HL-60/S4 treated with phorbol 12-myristate 13-acetate at 8.2 ng/mL for 4 days and 3 days (cell line): ENCODE data around the gene TMEM238.
"Not testable (repeated sequence)": the region's sequence is repeated elsewhere in the genome, so short reads cannot be mapped to it uniquely, and the experiment has no call there.

ENCODE experiments used
- in situ Hi-C: fragments of 300-500 bp; cut with MboI; formaldehyde crosslinking; loops from 2 replicates; pipeline ENCODE4 v1.15.0; 2022; ENCODE audit warnings: low sequenced_read_pairs

TMEM238 gene

DNA sequence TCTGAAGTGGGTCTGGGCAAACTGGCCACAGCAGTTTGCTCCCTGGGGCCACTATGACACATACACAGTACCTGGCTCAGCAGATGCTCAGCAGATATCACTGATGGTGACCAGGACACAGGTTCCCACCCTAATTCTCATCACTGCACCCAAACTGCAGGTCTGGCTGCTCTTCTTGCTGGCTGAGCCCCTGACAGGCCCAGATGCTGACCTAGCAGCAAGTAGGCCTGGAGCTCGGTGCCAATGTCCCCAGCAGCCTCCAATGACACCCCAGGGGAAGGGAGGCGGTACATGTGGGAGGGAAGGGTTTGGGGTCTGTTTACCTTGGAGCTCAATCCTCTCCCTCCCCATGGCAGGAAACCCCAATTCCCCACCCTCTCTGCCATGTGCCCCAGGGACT, 18.4 kb upstream of the TMEM238 start:
- in situ Hi-C loops, result no loop called here

GRCh38 chr19:55401390-55401789, 17.3 kb upstream of the TMEM238 start:
- in situ Hi-C loops, result not testable (repeated sequence)

- in situ Hi-C loops, result no loop called here
These were observed 16.4 kb upstream of the TMEM238 start for GRCh38 chr19:55400281-55401087.

GRCh38 chr19:55398200-55398925, 14.3 kb upstream of the TMEM238 start:
- in situ Hi-C loops, result no loop called here

GRCh38 chr19:55392820-55393761, 9.0 kb upstream of the TMEM238 start:
- in situ Hi-C loops, result no loop called here

DNA sequence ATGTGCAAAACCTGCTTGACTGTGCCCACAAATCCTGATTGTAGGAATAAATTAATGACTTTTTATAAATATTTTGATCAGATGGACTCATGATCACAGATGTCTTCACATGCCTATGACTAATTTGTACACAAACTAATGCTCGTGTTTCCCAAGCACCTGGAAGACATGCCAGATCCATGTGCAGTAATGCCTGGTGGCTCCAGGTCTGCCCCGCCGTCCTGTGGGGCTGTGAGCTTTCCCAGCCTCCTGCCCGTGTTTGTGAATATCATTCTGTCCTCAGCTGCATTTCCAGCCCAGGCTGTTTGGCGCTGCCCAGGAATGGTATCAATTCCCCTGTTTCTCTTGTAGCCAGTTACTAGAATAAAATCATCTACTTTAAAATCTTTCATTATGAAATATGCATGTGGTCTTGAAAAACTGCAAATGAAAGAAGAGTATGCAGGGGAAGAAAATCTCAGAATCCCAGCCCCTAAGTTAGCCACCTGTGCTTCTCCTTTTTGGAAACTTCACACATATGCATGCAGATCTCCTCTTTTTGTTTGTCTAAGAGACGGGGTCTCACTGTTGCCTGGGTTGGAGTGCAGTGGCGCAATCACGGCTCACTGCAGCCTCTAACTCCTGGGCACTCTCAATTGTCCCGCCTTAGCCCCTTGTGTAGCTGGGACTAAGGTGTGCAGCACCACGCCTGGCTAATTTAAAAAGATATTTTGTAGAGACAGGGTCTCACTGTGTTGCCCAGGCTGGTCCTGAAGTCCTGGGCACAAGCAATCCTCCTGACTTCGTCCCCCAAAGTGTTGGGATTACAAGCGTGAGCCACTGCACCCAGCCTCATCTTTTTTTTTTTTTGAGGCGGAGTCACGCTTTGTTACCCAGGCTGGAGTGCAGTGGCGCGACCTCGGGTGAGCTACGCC, 7.9 kb upstream of the TMEM238 start:
- in situ Hi-C loops, result no loop called here

DNA sequence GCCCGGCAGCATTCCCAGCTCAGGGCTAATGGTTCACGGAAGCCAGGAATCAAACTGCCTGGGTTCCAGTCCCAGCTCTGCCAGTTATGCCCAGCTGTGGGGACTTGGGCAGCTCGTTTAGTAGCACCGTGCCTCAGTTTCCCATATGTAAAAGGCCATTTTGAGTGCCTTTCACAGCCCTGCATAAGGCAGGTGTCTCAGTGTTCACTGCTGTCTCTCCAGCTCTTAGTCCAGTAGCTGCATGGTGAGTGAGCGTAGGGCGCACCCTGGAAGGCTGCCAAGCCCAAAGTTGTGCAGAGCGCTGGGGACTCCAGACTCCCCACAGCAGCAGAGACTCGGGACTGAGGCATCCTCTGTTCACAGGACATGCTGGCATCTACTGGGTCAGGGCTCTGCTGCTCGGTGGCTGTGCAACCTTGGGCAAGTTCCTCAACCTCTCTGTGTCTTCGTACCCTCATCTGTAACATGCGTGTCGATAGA, 7.1 kb upstream of the TMEM238 start:
- in situ Hi-C loops, result no loop called here

- in situ Hi-C loops, result no loop called here
These were observed 6.4 kb upstream of the TMEM238 start for GRCh38 chr19:55390461-55390880.

DNA sequence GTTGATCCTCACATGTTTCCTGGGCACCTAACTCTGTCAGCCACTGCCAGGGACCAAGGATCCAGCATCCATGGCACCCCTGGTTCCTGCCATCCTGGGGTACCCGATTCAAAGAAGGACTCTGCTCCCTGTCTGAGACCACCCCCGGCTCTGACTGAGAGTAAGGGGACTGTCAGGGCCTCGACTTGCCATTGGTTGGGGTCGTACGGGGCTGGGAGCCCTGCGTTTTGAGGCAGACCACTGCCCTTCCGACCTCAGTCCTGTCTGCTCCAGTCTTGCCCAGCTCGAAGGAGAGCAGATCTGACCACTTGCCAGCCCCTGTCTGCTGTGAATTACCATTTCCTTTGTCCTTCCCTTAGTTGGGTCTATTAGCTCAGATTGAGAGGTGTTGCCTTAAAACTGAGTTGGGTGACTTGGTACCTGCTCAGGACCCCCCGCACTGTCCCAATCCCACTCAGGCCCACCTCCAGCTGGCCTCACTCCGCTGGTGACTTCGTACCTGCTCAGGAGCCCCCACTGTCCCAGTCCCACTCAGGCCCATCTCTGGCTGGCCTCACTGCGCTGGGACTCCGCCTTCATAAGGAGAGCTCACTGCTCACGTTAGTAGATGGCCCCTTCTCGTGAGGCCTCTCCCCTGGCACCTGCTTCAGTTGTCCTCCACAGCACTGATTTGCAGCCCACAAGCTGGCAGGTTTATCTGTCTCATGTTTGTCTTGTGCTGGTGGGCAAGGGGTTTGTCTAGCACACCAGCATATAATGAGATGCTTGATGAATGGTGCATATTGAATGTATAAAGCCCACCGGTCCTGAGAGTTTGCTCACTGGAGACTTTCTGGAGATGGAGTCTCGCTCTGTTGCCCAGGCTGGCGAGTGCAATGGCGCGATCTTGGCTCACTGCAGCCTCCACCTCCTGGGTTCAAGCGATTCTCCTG, 5.6 kb upstream of the TMEM238 start:
- in situ Hi-C loops, result no loop called here

GRCh38 chr19:55387736-55388497, 3.8 kb upstream of the TMEM238 start:
- in situ Hi-C loops, result no loop called here

DNA sequence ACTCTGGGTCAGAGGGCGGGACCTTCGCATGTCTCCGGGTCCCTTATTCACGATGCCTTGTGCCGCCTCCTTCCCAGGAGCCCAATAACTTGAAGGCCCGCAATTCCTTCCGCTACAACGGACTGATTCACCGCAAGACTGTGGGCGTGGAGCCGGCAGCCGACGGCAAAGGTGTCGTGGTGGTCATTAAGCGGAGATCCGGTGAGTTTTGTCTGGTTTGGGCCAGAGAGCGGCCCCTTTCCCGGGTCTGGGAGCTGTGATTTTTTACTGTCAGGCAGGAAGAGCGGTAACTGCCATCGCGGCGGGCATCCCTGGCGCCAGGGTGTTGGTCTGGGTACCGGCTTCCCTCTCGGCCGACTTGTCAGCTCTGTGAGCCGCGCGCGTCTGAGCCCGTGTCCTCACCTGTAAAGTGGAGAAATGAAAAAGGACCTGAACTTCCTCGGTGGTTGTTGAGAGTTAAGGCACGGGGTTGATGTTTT, 2.4 kb upstream of the TMEM238 start:
- in situ Hi-C loops, result no loop called here

DNA sequence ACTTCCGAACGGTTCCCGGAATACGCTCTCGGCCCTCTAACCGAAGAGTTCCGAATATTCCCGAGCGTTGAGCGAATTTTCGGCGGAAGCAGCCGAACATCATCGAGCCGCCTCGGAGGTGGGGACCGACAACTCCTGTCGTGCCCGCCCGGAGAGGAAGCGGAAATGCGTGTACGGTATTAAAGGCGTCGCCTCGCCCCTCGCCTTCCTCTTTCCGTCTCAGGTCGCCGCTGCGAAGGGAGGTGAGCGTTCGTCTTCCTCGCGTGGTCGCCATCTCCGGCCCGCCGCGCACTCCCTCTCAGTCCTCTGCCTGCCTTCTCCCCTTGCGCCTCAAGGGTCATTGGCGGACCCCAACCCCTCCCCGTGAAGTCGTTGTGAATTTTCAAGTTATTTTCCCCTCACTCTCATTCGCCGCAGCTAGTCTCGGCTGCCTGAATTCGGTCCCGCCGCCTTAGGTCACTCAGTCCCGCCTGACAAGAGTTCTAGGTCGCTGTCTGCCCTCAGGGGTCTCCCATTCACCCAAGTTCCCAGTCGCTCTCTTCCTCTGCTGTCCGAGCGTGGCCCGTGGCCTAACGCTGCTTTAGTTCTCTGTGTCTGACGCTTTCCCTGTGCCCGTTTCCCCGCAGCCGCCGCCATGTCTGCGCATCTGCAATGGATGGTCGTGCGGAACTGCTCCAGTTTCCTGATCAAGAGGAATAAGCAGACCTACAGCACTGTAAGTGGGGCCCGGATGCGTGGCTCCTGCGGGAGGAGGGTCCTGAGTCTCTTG, 1.8 kb upstream of the TMEM238 start, which contains the start of gene RPL28:
Gene RPL28, plus strand, starts transcription at position 209 of the 769 bp plus-strand sequence. Its CDS starts 426 bp downstream, at position 635.
- in situ Hi-C loops, result no loop called here

DNA sequence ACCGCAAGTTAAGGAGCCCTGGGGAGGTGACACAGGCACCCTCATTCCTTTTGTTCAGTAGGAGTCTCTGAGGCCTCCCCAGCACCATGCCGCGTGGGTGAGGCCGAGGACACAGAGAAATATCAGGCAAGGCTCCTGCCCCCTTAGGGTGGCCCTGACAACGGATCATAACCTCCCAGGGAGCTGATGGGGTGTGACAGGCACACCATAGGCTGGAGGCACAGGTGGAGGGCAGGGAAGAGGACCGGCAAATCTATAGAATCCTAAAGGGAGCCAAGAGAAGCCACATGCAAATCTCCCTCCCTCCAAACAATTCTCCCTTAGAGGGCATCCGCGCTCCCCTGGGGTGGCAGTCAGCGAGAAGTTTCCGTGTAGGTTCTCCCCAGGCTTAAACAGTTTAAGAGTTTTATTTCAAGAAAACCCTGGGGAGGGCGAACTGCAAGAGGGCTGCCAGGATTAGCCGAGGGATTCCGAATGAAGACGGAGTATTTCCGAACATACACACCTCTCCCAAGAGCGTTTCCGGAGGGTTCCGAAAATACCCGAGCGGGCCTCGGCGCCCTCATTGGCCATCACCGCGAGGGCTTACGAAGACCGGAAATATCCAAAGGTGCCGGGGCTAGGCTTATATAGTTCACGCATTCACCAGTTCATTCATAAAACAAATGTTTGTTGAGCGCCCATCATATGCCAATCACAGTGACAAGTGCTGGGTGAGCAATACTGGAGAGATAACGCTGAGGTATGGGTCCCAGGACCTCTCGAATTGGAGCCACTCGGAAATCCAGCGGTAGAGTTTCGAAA, 1.0 kb upstream of the TMEM238 start:
- in situ Hi-C loops, result no loop called here

DNA sequence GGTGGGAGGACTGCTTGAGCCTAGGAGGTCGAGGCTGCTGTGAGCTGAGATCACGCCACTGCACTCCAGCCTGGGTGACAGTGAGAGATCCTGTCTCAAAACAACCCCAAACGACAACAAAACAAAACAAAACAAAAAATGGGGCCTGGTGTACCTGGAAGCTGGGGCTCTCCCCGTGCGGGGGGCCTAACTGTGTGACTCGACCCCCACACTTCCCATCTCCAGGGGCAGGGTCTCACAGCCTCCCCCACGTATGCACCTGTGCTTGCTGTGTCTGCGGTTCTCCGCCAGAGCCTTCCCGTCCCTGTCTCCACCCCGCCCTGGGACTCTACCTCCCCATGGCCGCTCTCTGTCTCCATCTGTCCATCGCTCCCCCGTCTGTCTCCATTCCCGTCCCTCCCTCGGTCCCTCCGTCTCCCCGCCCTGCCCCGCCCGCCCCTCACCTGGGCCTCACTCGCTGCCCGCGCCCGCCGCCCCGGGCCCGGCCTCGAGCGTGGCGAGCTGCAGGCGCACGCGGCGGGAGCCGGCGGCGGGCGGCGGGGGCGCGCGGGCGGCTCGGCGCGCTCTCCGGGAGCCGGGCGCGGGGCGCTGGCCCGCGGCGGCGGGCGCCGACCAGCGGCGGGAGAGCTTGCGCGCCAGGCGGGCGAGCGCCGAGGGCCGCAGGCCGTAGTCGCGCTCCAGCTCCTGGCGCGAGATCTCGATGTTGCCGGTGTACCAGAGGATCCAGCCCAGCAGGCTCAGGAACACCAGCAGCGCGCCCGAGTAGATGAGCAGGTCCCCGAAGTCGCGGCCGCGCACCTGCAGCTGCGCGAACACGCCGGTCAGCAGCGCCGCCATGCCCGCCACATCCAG, 587 bp downstream of the TMEM238 start:
- in situ Hi-C loops, result no loop called here

DNA sequence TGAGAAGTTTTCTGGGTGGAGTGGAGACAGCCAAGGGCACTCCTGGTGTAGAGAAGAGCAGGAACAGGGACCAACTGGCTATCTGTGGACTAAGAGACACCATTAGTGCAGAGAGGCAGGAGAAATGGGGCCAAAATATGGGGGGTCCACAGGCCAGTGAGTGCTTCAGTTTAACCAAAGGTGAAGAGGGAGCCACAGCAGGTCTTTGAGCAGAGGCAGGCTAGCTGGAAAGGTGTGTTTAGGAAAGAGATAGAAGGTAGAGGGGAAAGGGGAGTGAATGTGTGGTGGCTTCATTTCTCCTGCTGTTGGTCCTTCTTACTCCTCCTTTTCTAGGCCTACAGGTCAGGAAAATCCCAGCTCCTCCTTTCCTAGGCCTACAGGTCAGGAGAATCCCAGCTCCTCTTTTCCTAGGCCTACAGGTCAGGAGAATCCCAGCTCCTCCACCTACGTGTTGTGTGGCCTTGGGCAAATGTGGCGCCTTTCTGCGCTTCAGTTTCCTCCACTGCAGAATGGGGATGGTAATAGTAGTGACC, 1.5 kb downstream of the TMEM238 start:
- in situ Hi-C loops, result no loop called here
